T-cell (primary cell): ENCODE measurements around the gene F11. TPM values are rescaled to one million over a fixed set of nuclear protein-coding genes. Genes with fewer than 3 reads are reported as not detected.
"Not testable (repeated sequence)": the region's sequence is repeated elsewhere in the genome, so short reads cannot be mapped to it uniquely, and the experiment has no call there.

ENCODE experiments used
- ATAC-seq, 4 experiments: fragments of 200-7000 bp in 3 of 4; fragments of 150-1000 bp in 1 of 4; cut with Tn5 transposase; replicated peaks in 1 of 4; 1 replicate in 3 of 4; 2 replicates in 1 of 4; pipeline ENCODE4 v1.10.0; 2021; ENCODE audit warnings: moderate library complexity in 3 of 4, mild to moderate bottlenecking in 2 of 4, moderate number of reproducible peaks in 1 of 4
- CTCF ChIA-PET, 2 donors: fragments of 300-600 bp; sonication (Branson Sonifier 250); formaldehyde crosslinking; loops; one replicate each; lab custom pipeline; 2022; ENCODE audit warnings: antibody characterized with exemption in 2 of 2; lab: Charles Lee
- POLR2A ChIA-PET, 2 donors: fragments of 300-600 bp; sonication (Branson Sonifier 250); formaldehyde crosslinking; loops; one replicate each; lab custom pipeline; 2022; ENCODE audit warnings: antibody characterized with exemption in 2 of 2; lab: Charles Lee
- DNase-seq, 35 experiments: peaks; one replicate each; pipeline versions ENCODE4 v3.0.0 to v3.0.0-alpha.2; 2013 to 2023
- H3K27ac ChIP-seq: one replicate; pipeline ENCODE4 v1.5.1; 2013; ENCODE audit warnings: low read length
- H3K27me3 ChIP-seq, 2 experiments: replicated peaks in 1 of 2; 1 replicate in 1 of 2; 2 replicates in 1 of 2; pipeline versions ENCODE4 v1.6.1 to v1.7.0; 2013; ENCODE audit warnings: low read length in 1 of 2, mixed read lengths in 1 of 2; ENCODE audit not compliant: control insufficient read depth in 2 of 2, insufficient read depth in 2 of 2; ENCODE audit errors: extremely low read depth in 1 of 2
- H3K36me3 ChIP-seq, 2 donors: 1 replicate in 1 of 2; 2 replicates in 1 of 2; pipeline versions ENCODE4 v1.6.1 to v1.7.0; 2013; ENCODE audit warnings: low read length in 1 of 2; ENCODE audit not compliant: control insufficient read depth in 2 of 2, insufficient read depth in 1 of 2; ENCODE audit errors: extremely low read depth in 1 of 2
- H3K4me1 ChIP-seq, 2 experiments: 1 replicate in 1 of 2; 2 replicates in 1 of 2; pipeline versions ENCODE4 v1.6.1 to v1.7.0; 2013; ENCODE audit warnings: low read length in 2 of 2, mixed read lengths in 1 of 2; ENCODE audit not compliant: insufficient read depth in 2 of 2, control insufficient read depth in 1 of 2; ENCODE audit errors: extremely low read depth in 1 of 2
- H3K4me3 ChIP-seq, 2 donors: 1 replicate in 1 of 2; 2 replicates in 1 of 2; pipeline versions ENCODE4 v1.5.1 to v1.7.0; 2013; ENCODE audit warnings: mild to moderate bottlenecking in 2 of 2, low read length in 1 of 2, moderate library complexity in 1 of 2; ENCODE audit not compliant: control insufficient read depth in 1 of 2; ENCODE audit errors: extremely low read depth in 1 of 2
- H3K9me3 ChIP-seq: 2 replicates; pipeline ENCODE4 v1.7.0; 2013
- H3K27ac Mint-ChIP-seq, 2 donors: one replicate each; pipeline ENCODE4 v1.8.0; 2020 to 2021; ENCODE audit warnings: mild to moderate bottlenecking in 2 of 2, mixed read lengths in 2 of 2
- H3K27me3 Mint-ChIP-seq, 2 donors: one replicate each; pipeline ENCODE4 v1.8.0; 2021 to 2022; ENCODE audit warnings: mixed read lengths in 2 of 2
- H3K36me3 Mint-ChIP-seq: one replicate; pipeline ENCODE4 v1.8.0; 2021; ENCODE audit warnings: mixed read lengths
- H3K4me1 Mint-ChIP-seq, 3 donors: one replicate each; pipeline ENCODE4 v1.8.0; 2020 to 2022; ENCODE audit warnings: mixed read lengths in 3 of 3, mild to moderate bottlenecking in 1 of 3
- H3K4me3 Mint-ChIP-seq, 3 donors: one replicate each; pipeline ENCODE4 v1.8.0; 2020 to 2022; ENCODE audit warnings: mild to moderate bottlenecking in 3 of 3, mixed read lengths in 3 of 3, moderate library complexity in 3 of 3
- H3K9me3 Mint-ChIP-seq, 3 donors: one replicate each; pipeline ENCODE4 v1.8.0; 2020 to 2022; ENCODE audit warnings: mixed read lengths in 3 of 3
- WGBS: methylation state at CpG from one replicate; pipeline ENCODE4 v1.1.5; 2013; ENCODE audit warnings: missing lambda C conversion rate; ENCODE audit not compliant: insufficient coverage; 5-methylcytosine and 5-hydroxymethylcytosine counted together
- total RNA-seq, 35 experiments: library from RNA in 6 of 35; stranded (reverse) in 6 of 35; fragments of 120-200 nt in 1 of 35; gene quantifications; one replicate each; pipeline versions ENCODE4 v1.2.1 to v1.2.4 and lab custom pipeline; 2013 to 2026

F11 gene
- total RNA-seq, 5 donors from 2014 or later (not counting 1 experiment from before 2014, with no cell fraction given), result 0.38 TPM; not detected in 4

DNA sequence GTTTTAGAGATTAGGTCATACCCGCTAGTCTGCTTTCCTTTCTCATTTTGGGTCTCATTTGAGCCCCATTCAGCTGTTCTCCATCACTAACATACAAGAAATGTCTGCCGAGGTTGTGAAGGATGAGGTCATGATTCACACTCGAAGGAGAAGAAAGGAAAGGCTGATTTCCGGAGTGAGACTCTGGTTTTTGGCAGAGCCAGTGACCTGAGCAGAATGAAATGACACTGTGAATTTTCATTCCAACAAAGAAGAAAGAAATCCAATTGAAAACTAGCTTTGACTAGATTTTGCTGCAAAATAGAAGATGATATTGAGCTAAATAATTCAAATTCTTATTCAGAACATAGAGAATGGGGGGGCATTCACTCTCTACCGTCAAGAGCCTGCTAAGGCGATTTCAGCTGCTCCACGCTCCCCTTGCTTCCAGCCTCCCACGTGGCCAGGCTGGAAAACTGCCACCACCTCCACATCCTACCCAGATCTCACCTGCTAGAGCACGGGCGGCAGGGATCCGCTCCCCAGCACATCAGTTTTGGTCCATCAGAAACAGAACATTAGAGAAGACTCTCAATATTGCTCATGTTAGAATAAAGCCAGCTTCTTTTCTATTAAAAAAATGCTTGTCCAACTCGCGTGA, 39.0 kb downstream of the F11 start:
- Histone ChIP-seq H3K4me3 (no peak overlapping the region), H3K36me3 (no peaks in the 10 kb centered on the region), H3K27me3 (peaks cover 0 to 20% of the 10 kb centered on the region in 2 experiments), H3K27ac (no peak overlapping the region), H3K9me3 (no peaks in the 10 kb centered on the region), H3K4me1 (no peaks in the 10 kb centered on the region)
- DNase-seq (no peak), ATAC-seq (no peak)
- Mint-ChIP-seq H3K27ac (no peak overlapping the region), H3K36me3 (no peaks in the 10 kb centered on the region), H3K4me1 (no peaks in the 10 kb centered on the region), H3K27me3 (peaks cover 31 to 40% of the 10 kb centered on the region in 2 donors), H3K4me3 (no peak overlapping the region), H3K9me3 (no peaks in the 10 kb centered on the region)
- WGBS, result 74% methylated on average over 4 of the region's 13 CpGs
- ChIA-PET POLR2A (interaction anchor here in 1 of 2 donors (0.6 kb wide), 1 partner anchor 355 kb away, joined by 4 read pairs; no protein-coding TSS in a partner anchor), CTCF (no interaction called here)

DNA sequence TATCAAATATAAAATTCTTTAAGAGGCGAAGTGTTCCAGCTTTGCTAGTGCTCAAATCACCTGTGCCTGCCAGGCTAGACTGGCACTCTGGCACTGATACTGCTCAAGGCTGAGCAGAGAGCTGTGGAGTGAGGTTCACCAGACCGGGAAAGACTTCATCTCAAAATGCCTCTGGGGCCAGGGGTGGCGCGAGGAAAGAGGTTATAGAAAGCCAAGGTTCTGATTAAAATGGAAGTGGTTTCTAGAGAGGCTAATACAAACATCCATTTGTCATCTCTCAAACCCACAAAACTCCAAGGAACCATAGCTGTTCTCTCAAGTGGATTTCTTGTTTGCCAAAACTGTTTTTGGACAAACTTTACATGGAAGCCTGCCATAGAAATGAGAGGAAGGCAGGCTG, 41.5 kb downstream of the F11 start:
- Mint-ChIP-seq H3K4me3 (no peak overlapping the region), H3K4me1 (no peaks in the 10 kb centered on the region), H3K27ac (no peak overlapping the region), H3K27me3 (peaks cover 35 to 42% of the 10 kb centered on the region in 2 donors), H3K9me3 (no peaks in the 10 kb centered on the region), H3K36me3 (no peaks in the 10 kb centered on the region)
- no peak for DNase-seq
- POLR2A ChIA-PET, result no interaction called here
- H3K9me3 ChIP-seq, result no peaks in the 10 kb centered on the region
- peaks cover 0 to 25% of the 10 kb centered on the region in 2 experiments for H3K27me3 ChIP-seq
- no peaks in the 10 kb centered on the region for H3K36me3 ChIP-seq
- H3K27ac ChIP-seq, result no peak overlapping the region
- H3K4me3 ChIP-seq, result no peak overlapping the region
- no peaks in the 10 kb centered on the region for H3K4me1 ChIP-seq
- no peak for ATAC-seq
- CTCF ChIA-PET, result interaction anchor here in 1 of 2 donors (0.6 kb wide), 1 partner anchor 23 kb away, joined by 3 read pairs; no protein-coding TSS in a partner anchor
- no CpG with 5 or more reads among the region's 4 CpGs for WGBS

DNA sequence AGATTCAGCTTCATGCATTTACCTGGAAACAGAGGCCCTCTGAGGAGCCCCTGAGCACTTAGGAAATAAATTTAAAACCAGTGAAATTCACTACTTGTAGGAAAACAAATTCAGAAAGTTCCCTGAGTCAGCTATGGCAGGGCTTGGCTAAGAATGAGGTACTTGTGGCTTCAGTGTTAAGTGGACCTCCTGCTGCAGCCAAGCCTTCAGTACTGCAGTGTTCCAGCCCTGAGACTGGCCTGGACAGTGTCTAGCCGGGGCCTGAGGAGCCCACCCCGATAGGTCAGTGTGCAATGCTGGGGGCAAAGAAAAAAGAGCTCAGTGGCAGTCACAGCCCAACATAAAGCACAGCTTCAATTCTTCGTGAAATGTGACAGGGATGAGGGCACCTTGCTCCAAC, 41.9 kb downstream of the F11 start:
- Mint-ChIP-seq H3K4me3 (no peak overlapping the region), H3K36me3 (no peaks in the 10 kb centered on the region), H3K4me1 (no peaks in the 10 kb centered on the region), H3K27ac (no peak overlapping the region), H3K27me3 (peaks cover 35 to 45% of the 10 kb centered on the region in 2 donors), H3K9me3 (no peaks in the 10 kb centered on the region)
- no peak overlapping the region for H3K27ac ChIP-seq
- H3K4me1 ChIP-seq, result no peaks in the 10 kb centered on the region
- 61% methylated on average over 2 of the region's 3 CpGs for WGBS
- POLR2A ChIA-PET, result no interaction called here
- H3K9me3 ChIP-seq, result no peaks in the 10 kb centered on the region
- no peaks in the 10 kb centered on the region for H3K36me3 ChIP-seq
- no peak for ATAC-seq
- CTCF ChIA-PET, result interaction anchor here in 1 of 2 donors (0.6 kb wide), 1 partner anchor 23 kb away, joined by 3 read pairs; no protein-coding TSS in a partner anchor
- H3K27me3 ChIP-seq, result peaks cover 0 to 25% of the 10 kb centered on the region in 2 experiments
- no peak overlapping the region for H3K4me3 ChIP-seq
- DNase-seq, result no peak

DNA sequence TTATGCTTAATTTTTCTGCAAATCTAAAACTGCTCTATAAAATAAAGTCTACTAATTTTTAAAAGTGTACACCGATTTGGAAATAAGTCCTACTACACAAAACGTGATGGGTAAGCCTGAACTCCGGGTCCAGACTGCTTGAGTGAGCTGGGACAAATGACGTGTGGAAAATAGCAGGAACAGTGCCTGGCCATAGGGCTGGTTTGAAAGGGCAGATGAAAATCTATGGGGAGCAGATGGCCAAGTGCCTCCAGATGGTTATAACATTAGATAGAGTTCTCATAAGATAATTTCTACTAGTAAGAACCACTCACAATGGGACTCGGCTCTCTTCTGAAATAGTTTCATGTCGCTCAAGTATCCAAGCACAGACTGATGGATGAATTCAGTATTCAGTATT, 52.5 kb downstream of the F11 start:
- ChIA-PET POLR2A (no interaction called here), CTCF (no interaction called here)
- Mint-ChIP-seq H3K4me3 (no peak overlapping the region), H3K4me1 (no peaks in the 10 kb centered on the region), H3K36me3 (no peaks in the 10 kb centered on the region), H3K27me3 (peaks cover 0 to 5% of the 10 kb centered on the region in 2 donors), H3K9me3 (no peaks in the 10 kb centered on the region), H3K27ac (no peak overlapping the region)
- Histone ChIP-seq H3K9me3 (no peaks in the 10 kb centered on the region), H3K36me3 (no peaks in the 10 kb centered on the region), H3K4me1 (no peaks in the 10 kb centered on the region), H3K27me3 (no peaks in the 10 kb centered on the region), H3K4me3 (no peak overlapping the region), H3K27ac (no peak overlapping the region)
- no peak for DNase-seq
- ATAC-seq, result no peak
- WGBS, result 72% methylated on average over 3 of the region's 6 CpGs

DNA sequence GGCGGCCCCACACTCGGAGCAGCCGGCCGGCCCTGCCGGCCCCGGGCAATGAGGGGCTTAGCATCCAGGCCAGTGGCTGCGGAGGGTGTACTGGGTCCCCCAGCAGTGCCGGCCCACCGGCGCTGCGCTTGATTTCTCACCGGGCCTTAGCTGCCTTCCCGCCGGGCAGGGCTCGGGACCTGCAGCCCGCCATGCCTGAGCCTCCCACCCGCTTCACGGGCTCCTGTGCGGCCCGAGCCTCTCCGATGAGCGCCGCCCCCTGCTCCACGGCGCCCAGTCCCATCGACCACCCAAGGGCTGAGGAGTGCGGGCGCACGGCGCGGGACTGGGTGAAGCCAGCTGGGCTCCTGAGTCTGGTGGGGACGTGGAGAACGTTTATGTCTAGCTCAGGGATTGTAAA, 58.7 kb downstream of the F11 start:
- CTCF ChIA-PET, H3K9me3 Mint-ChIP-seq, H3K27me3 Mint-ChIP-seq, ATAC-seq, DNase-seq, H3K9me3 ChIP-seq, H3K27ac ChIP-seq, H3K4me1 ChIP-seq, H3K4me3 Mint-ChIP-seq, H3K36me3 Mint-ChIP-seq, H3K4me1 Mint-ChIP-seq, H3K27me3 ChIP-seq, H3K36me3 ChIP-seq, POLR2A ChIA-PET, H3K4me3 ChIP-seq, H3K27ac Mint-ChIP-seq: not testable (repeated sequence)
- 90% methylated on average over 25 of the region's 33 CpGs for WGBS

DNA sequence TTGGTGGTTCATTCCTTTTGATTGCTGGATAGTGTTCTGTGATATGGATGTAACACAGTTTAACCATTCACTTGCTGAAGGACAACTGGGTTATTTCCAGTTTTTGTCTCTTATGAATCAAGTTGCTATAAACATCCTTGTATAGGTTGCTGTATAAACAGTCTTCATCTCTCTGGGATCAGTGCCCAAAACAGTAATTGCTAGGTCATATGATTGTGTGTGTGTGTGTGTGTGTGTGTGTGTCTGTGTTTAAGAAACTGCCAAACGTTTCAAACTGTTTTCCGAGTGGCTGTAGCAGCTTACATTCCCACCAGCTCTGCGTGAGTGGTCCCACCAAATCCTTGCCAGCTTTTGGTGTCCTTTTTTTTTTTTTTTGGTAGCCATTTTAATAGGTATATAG, 60.4 kb downstream of the F11 start:
- H3K27ac ChIP-seq, result no peak overlapping the region

More for the DNA sequence above, 60.4 kb downstream of the F11 start:
- H3K27me3 Mint-ChIP-seq, result no peaks in the 10 kb centered on the region
- Histone ChIP-seq H3K4me3 (no peak overlapping the region), H3K9me3 (no peaks in the 10 kb centered on the region), H3K27me3 (no peaks in the 10 kb centered on the region), H3K4me1 (no peaks in the 10 kb centered on the region), H3K36me3 (no peaks in the 10 kb centered on the region)
- peaks cover 2 to 13% (median 4%) of the 10 kb centered on the region in 3 donors for H3K9me3 Mint-ChIP-seq
- H3K4me1 Mint-ChIP-seq, result no peaks in the 10 kb centered on the region
- ATAC-seq, result no peak
- ChIA-PET POLR2A (no interaction called here), CTCF (no interaction called here)
- H3K36me3 Mint-ChIP-seq, result no peaks in the 10 kb centered on the region
- H3K27ac Mint-ChIP-seq, result no peak overlapping the region
- WGBS, result no CpG with 5 or more reads among the region's 3 CpGs
- no peak overlapping the region for H3K4me3 Mint-ChIP-seq
- DNase-seq, result no peak
